Adipose tissue (tissue), 3 donors: ENCODE measurements around the gene IL31RA. TPM values are rescaled to one million over a fixed set of nuclear protein-coding genes. Genes with fewer than 3 reads are reported as not detected.
"Not testable (repeated sequence)": the region's sequence is repeated elsewhere in the genome, so short reads cannot be mapped to it uniquely, and the experiment has no call there.

Experiments used
- H3K27ac ChIP-seq: one replicate; pipeline ENCODE4 v1.5.1; 2013; ENCODE audit warnings: low read depth, low read length
- WGBS, 3 donors: extraction: QIAGEN DNeasy Blood & Tissue Kit; methylation state at CpG; one replicate each; pipeline ENCODE4 v1.1.7; 2013; 5-methylcytosine and 5-hydroxymethylcytosine counted together
- polyA plus RNA-seq, 3 donors: library from polyadenylated mRNA; stranded (reverse); fragments of 200-250 nt; gene quantifications; one replicate each; pipeline ENCODE4 v1.2.3, GENCODE V29; 2013
- donor health status: healthy with polysubstance abuse.
- donor health status: Bipolar disorder and iron deficiency.
- donor health status: healthy.

The IL31RA gene
- polyA plus RNA-seq = under 1 TPM in 1 of 3 donors, not detected in 2; 0.02 TPM

DNA sequence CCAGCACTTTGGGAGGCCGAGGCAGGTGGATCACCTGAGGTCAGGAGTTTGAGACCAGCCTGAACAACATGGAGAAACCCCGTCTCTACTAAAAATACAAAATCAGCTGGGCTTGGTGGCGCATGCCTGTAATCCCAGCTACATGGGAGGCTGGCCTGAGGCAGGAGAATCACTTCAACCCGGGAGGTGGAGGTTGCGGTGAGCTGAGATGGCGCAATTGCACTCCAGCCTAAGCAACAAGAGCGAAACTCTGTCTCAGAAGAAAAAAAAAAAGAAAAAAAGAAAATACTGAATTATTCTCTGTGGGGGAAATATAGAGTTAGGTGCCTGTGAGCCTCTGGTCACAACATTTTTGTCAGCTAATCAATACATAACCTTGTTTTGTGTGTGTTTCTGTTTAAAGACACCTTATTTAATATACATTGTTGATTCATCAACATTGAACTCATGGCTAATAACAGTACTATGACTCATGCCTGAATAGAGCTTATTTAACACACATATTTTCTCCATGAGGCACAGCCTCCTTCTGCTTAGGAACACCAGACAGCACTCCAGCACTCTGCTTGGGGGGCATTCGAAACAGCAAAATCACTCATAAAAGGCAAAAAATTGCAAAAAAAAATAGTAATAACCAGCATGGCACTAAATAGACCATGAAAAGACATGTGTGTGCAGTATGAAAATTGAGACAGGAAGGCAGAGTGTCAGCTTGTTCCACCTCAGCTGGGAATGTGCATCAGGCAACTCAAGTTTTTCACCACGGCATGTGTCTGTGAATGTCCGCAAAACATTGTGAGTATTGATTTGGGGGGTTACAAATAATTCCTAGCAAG lies at the start of gene IL31RA:
TSS of gene IL31RA (plus strand) at position 519 of the 836 bp plus-strand sequence. CDS start at position 733, 214 bp downstream.
- H3K27ac ChIP-seq = no peak within 1 kb of the TSS
- WGBS, 3 donors = 87 to 89% (median 87%) methylated on average over 10 of the region's 10 CpGs

DNA sequence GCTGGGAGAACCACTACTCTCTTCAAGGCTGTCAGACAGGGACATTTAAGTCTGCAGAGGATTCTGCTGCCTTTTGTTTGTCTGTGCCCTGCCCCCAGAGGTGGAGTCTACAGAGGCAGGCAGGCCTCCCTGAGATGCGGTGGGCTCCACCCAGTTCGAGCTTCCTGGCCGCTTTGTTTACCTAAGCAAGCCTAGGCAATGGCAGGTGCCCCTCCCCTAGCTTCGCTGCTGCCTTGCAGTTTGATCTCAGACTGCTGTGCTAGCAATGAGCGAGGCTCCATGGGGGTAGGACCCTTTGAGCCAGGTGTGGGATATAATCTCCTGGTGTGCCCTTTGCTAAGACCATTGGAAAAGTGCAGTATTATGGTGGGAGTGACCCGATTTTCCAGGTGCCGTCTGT lies 42.3 kb upstream of the IL31RA start:
- WGBS, 3 donors = 81 to 90% (median 84%) methylated on average over 7 of the region's 7 CpGs
- H3K27ac ChIP-seq = not testable (repeated sequence)

DNA sequence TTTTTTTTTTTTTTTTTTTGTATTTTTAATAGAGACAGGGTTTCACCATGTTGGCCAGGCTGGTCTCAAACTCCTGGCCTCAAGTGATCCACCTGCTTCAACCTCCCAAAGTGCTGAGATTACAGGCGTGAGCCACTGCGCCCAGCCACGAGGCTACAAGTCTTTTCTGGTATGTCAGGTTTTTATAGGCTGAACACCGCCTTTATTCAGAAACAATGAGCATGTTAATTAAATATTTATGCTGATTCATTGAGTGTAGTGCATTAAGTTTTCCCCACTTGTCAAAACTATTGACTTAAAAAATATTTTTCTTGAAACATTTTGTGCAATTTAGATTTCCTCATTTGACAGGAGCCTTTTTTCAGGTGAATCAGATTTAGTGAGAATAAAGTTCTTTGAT lies 35.2 kb upstream of the IL31RA start:
- WGBS, 3 donors = 89 to 93% (median 89%) methylated on average over 4 of the region's 4 CpGs
- H3K27ac ChIP-seq = not testable (repeated sequence)

DNA sequence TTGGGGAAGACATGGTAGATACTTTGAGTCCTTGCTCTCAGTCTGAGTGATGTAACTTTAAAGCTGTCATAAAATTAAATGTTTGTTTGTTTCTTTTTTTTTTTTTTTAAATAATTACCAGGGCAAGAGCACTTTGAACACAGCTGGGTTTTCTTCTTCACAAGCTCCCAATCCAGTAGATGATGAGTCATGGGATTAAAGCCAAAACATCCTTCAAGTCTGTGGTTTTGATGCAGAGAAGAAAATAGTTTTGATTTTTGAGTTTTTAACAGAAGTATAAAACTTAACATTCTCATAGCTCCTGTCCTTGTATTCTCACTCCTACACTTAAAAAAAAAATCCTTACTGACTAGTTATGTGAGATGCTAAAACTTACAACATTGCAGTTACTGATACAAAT lies 34.8 kb upstream of the IL31RA start:
- no peak overlapping the region for H3K27ac ChIP-seq

DNA sequence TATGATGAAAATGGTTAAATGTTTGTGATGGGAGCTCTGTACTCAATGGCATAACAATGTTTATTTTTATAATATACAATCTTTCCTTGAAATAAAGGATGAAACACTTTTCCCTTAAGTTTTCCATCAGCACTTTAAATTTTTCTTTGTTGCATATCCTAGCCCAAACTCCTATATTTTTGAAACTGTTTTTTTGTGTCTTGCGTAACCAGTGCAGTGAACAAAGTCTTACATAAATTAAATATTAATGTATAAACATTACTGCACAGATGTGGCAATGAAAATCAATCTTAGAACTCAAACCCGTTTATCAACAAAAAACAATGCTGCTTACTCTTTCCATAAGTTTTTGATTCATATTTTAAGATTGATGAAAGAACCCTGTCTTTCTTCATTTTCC lies 34.1 kb upstream of the IL31RA start:
- no peak overlapping the region for H3K27ac ChIP-seq
- 75 to 84% (median 83%) methylated on average over 2 of the region's 2 CpGs for WGBS, 3 donors

DNA sequence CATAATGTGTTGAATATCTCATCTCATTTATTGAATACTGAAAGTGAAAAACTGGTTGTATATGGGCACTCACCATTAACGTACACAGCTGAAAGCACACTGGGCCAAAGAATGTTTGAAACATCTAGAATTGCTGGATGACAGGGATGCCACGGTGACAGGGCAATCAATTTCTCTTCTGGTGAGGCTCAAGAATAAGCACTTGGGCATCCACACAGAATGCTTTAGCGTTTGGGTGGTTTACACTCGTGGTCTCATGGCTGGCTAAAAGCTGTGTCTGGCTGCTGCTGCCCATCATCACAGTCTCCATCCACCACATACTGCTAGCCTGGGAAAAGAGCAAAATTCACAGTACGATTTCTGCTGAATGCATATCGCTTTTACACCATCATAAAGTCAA lies 30.7 kb upstream of the IL31RA start:
- H3K27ac ChIP-seq = no peak overlapping the region
- whole genome bisulfite sequencing, 3 donors = 81 to 88% (median 84%) methylated on average over 6 of the region's 6 CpGs

DNA sequence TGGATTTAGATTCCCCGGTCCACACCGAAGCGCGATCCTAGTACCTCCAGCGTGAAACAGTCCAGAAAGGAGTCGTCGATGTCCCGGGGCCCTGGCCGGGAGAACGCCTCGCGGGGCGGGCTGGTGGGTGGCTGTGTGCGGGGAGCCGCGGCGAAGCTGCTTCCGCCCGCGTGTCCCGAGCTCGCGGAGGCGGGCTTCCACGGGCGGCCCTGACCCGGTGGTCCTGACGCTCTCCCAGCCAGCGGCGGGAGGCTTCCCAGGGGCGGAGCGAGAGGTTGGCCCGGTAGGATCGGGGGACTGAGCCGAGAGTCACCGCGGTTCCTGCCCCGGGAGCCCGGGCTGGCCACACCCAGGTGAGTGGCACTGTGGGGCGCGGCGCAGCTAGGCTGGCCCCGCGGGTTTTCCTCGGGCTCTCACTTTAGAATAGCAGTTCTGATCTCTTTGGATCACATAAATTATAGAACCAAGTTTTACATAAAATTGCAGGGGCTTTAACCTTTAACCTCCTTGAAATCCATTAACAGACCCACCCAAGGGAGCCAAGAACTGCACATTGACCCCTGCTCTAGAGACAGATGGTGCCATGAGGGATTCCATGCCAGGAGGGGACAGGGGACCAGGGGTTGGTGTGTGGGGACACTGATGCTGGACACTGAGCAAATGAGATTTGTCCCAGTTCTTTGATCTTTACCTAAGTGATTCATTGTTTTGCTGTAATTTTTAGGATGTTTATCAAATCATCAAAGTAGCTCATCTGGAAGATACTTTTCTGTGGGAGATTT lies 29.2 kb upstream of the IL31RA start:
- WGBS, 3 donors = 7 to 9% (median 8%) methylated on average over 44 to 45 of the region's 45 CpGs

DNA sequence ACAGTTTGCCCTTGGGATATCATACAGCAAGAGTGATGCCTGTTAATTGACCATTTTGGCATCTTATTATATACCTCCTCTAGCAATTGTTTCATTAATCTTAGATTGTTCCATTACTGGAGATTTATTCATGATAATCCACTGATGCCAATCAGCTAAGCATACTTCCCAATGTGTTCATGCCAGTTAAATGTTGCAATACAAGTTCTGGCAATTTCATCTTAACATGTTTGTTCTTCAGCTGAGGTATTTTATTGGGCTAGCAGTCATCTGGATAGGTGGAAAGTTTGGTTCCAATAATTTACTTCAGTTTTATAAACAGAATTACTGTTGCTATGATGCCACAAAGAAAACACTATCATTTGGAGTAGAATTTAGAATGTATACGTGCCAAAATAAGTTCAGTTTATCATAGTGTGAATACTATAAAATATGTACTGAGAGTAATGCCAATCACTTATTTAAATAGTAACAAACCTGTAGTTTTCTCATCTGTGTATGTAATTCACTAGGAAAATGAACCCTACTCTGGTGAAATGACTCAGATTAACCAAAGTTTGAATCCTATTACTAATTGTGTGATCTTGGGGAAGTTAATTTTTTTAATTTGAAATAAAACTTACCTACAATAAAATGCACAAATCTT lies 27.9 kb upstream of the IL31RA start:
- H3K27ac ChIP-seq = no peak overlapping the region
- 59 to 86% (median 77%) methylated on average over 1 of the region's 1 CpG for WGBS, 3 donors

More for the DNA sequence above, 29.2 kb upstream of the IL31RA start:
- H3K27ac ChIP-seq = no peak overlapping the region

DNA sequence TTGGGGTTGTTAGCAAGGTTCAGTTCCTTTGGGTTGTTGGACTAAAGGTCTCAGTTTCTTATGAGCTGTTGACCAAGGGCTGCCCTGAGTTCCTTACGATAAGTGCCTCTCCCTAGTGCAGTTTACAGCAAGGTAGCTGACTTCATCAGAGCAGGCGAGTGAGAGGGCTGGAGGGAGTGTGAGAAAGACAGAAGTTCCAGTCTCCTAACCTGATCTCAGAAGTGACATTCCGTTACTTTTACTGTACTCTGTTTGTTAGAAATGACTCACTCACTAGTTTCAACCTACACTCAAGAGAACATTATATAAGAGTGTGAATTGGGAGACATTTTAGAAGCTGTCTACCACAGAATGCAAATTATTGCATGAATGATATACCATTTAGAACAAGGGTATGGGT lies 21.2 kb upstream of the IL31RA start:
- no peak overlapping the region for H3K27ac ChIP-seq
- 89 to 97% (median 92%) methylated on average over 3 of the region's 3 CpGs for WGBS, 3 donors

DNA sequence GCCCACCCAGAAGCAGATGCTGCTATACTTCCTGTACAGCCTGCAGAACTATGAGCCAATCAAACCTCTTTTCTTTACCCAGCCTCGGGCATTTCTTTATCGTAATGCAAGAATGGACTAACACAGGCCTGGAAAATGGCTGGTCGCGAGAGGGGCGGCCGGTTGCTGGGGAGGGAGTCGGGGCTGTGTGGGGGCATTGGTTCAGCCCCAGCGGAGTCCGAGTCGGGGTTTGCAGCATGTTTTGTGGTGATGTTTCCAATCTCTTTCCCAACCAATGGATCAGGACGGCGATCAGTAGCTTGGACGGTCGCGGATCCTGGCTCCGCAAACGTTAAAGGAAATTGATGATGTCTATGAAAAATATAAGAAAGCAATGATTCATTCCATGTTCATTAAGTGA lies 18.7 kb upstream of the IL31RA start:
- 96 to 97% (median 96%) methylated on average over 17 of the region's 17 CpGs for WGBS, 3 donors
- no peak overlapping the region for H3K27ac ChIP-seq

DNA sequence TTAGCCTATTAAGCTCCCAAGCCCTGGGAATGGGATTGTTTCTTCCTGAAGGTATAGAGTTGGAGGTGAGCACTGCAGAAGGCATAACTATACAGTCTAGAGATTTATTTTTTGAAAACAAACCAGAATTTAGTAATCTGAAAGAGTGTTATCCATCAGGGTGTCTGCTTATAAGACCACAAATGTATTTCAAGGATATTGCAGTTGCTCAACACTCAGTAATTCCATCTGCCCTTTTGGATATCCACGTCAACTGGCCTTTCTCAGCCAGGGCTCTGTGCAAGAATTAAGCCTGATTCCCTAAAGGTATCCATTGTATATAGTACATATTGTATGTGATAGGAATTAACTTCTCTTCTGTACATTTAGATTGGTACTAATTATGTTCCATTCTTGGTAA lies 15.0 kb upstream of the IL31RA start:
- WGBS, 3 donors = 61 to 92% (median 77%) methylated on average over 1 of the region's 1 CpG

DNA sequence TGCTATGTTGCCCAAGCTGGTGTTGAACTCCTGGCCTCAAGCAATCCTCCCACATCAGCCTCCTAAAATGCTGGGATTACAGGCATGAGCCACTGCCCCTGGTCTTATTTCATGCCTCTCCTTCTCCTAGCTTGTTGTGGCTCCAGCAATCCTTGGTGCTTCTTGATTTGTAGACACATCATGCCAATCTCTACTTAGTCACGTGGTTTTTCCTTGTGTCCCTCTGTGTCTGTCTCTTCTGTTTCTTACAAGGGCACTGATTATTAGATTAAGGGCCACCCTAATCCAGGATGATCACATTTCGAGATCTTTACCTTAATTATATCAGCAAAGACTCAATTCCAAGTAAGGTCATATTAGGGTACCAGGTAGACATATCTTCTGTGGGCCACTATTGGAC lies 9.2 kb upstream of the IL31RA start:
- 82 to 86% (median 86%) methylated on average over 2 of the region's 2 CpGs for WGBS, 3 donors
- no peak overlapping the region for H3K27ac ChIP-seq

More for the DNA sequence above, 15.0 kb upstream of the IL31RA start:
- H3K27ac ChIP-seq = no peak overlapping the region

DNA sequence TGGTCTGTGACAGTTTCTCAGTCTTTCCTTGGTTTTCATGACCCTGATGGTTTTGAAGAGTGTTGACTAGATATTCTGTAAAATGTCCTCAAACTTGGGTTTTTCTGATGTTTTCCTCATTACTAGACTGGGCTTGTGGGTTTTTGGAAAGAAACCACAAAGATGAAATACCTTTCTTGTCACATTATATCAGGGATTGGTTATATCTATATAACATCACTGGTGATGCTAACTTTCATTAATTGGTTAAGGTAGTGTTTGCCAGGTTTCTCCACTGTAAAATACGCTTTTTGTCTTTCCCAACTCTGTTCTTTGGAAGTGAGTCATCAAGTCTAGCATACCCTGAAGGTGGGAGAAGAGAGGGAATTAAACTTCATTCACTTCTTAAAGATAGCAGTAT lies 3.3 kb upstream of the IL31RA start:
- 73 to 94% (median 93%) methylated on average over 1 of the region's 1 CpG for WGBS, 3 donors
- H3K27ac ChIP-seq = no peak overlapping the region

DNA sequence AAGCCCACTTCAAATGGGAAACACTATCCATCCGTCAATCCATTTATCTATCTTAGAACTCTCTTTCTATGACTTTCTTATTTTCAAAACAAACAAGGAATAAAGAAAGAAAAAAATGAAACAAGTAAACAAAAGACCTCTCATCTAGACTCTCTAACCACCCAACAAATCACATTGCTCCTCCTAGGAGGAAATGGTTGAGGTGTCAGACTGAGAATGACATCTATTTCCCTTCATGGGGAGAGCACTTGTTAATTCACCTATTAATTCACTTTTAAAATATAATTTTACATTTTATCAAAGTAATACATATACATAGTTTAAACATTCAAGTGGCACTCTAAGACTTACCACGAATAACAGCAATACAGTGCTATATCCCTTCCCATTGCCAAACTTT lies 2.4 kb upstream of the IL31RA start:
- 83 to 90% (median 88%) methylated on average over 2 of the region's 2 CpGs for WGBS, 3 donors
- H3K27ac ChIP-seq = no peak overlapping the region

DNA sequence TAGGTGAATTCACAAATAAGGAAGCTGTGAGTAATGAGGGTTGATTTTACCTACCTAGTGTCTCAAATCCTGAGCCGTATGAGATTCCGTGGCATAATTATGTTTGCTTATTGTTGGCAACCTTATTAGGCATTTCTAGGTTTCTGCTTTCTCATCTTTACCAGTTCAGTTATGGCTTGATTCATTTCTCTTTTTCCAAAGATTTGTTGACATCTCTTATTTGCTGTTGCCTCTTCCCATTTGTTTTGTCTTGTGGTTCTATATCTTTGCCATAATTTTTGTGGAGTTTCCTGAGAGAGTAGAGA lies 470 bp downstream of the IL31RA start:
- no peak overlapping the region for H3K27ac ChIP-seq
- WGBS, 3 donors = 69 to 95% (median 94%) methylated on average over 2 of the region's 2 CpGs

DNA sequence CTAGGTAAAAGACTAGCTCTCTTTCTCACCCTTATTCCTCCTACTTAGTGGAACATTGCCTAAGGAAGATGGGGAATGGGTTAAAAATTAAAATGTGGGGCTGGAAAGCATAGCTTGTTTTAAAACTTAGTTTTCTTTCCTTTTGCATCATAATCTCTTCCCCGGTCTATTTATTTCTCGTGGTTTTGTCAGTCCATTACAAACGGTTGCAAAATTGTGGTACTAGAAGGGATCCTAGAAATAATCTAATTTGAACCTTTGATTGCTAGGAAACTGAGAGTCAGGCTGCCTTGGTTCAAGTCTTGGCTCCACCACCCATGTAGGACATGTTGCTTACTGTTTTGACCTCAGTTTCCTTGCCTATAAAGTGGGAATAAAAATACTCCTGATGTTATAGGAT lies 1.3 kb downstream of the IL31RA start:
- no peak overlapping the region for H3K27ac ChIP-seq
- 52 to 80% (median 53%) methylated on average over 3 of the region's 3 CpGs for WGBS, 3 donors

DNA sequence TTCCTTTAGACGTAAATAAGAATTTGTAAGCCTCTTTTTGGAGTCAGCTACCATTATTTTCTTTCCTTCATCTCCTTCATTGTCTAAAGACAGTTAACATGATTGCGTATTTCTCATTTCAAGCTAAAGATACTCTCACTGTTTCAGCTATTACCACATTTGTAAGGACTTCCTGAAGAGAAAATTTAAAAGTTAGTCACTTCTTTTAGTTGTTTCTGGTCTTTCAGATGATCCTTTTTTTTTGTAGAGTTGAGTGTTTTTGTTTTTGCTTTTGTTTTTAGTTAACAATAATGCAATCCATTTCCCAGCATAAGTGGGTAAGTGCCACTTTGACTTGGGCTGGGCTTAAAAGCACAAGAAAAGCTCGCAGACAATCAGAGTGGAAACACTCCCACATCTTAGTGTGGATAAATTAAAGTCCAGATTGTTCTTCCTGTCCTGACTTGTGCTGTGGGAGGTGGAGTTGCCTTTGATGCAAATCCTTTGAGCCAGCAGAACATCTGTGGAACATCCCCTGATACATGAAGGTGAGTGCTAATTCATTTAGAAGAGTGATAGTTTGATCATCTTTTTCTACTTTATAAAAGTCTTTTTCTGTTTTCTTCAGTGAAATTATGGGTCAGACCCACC lies 2.0 kb downstream of the IL31RA start:
- 64 to 78% (median 68%) methylated on average over 3 of the region's 3 CpGs for WGBS, 3 donors
- no peak overlapping the region for H3K27ac ChIP-seq

DNA sequence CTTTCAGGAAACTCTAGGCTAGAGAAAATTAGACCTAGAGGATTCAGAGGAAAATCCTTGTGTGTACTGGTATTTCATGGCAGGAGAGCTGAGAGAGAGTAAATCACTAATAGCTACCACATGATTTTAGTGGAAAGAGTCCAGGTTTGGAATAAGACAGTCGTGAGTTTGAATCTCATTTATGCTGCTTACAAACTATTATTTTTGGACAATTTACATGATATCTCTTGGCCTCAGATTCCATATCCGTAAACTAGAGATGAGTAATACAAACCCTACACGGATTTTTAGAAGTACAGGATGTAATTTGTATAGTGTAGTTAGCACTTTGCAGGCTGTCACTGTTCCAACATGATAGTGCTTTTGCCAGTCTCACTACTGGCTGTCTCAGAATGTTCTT lies 2.7 kb downstream of the IL31RA start:
- WGBS, 3 donors = 42 to 58% (median 43%) methylated on average over 3 of the region's 3 CpGs
- no peak overlapping the region for H3K27ac ChIP-seq

DNA sequence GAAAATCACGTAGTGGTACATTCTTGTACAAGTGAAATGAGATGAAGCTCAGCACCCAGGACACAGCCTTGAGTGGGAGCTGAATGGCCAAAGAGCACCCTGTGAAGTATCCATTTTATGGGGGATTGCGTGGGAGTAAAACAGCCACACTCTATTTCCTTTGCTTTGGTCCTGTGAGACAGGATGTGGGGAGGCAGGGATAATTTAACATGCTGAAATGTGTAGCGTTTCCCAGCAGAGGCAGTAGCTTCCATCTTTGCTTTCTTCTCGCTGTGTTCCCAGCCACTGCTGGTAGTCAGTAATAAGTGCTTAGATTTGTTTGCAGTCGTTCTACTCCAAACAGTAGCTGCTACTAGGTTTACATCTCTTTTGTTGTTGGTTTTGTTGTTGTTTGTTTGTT lies 4.4 kb downstream of the IL31RA start:
- WGBS, 3 donors = 51 to 73% (median 63%) methylated on average over 5 of the region's 5 CpGs
- no peak overlapping the region for H3K27ac ChIP-seq
